A549 (cell line): ENCODE measurements around the gene RLN2.

Source experiments
- BHLHE40 ChIP-seq: IDR thresholded peaks from 2 replicates; pipeline ENCODE4 v1.6.1; 2012; ENCODE audit warnings: low read depth, low read length, inconsistent platforms
- CBX2 ChIP-seq: fragments of 200-600 bp; sonication (generic); IDR thresholded peaks from 2 replicates; pipeline ENCODE4 v1.6.1; 2016; ENCODE audit warnings: low read depth, mild to moderate bottlenecking, borderline replicate concordance
- CTCF ChIP-seq: fragments of >200 bp; sonication (Bioruptor Twin); formaldehyde crosslinking; IDR thresholded peaks from 3 replicates; pipeline ENCODE4 v1.5.1; 2016
- ELK1 ChIP-seq: fragments of 150-350 bp; IDR thresholded peaks from 2 replicates; pipeline ENCODE4 v1.6.1; 2014; ENCODE audit warnings: low read depth, mild to moderate bottlenecking, low read length
- HDAC2 ChIP-seq: fragments of 200-600 bp; sonication (generic); IDR thresholded peaks from 2 replicates; pipeline ENCODE4 v1.6.1; 2016
- KDM5A ChIP-seq: fragments of 200-600 bp; sonication (generic); IDR thresholded peaks from 2 replicates; pipeline ENCODE4 v1.6.1; 2016; ENCODE audit warnings: antibody characterized with exemption, mild to moderate bottlenecking
- MAX ChIP-seq: IDR thresholded peaks from 2 replicates; pipeline ENCODE4 v1.6.1; 2012
- MAZ ChIP-seq: fragments of 150-350 bp; IDR thresholded peaks from 2 replicates; pipeline ENCODE4 v1.6.1; 2014; ENCODE audit warnings: antibody characterized with exemption, low read depth, low read length, borderline replicate concordance
- NFE2L2 ChIP-seq: fragments of 150-350 bp; conservative IDR thresholded peaks from 2 replicates; pipeline ENCODE4 v1.6.1; 2014; ENCODE audit warnings: low read length
- POLR2A ChIP-seq: IDR thresholded peaks from 2 replicates; pipeline ENCODE4 v1.6.1; 2012; ENCODE audit warnings: mild to moderate bottlenecking, low read length
- REST ChIP-seq: fragments of 200-600 bp; sonication (generic); IDR thresholded peaks from 2 replicates; pipeline ENCODE4 v1.6.1; 2016; ENCODE audit warnings: antibody characterized with exemption, mild to moderate bottlenecking, moderate library complexity

GRCh38 chr9:5264219-5264595 is 40.3 kb downstream of the RLN2 start:
- TF ChIP-seq CTCF (no peak), NFE2L2 (no peak), REST (no peak), MAZ (no peak), HDAC2 (no peak), ELK1 (no peak), BHLHE40 (no peak), MAX (no peak), CBX2 (no peak), POLR2A (no peak), KDM5A (no peak)
